GM18867 (cell line): ENCODE results near the gene GAL3ST2.
"Not testable (repeated sequence)": the region's sequence is repeated elsewhere in the genome, so short reads cannot be mapped to it uniquely, and the experiment has no call there.

Experiments
- ATAC-seq: cut with Tn5 transposase; IDR thresholded peaks from one replicate; pipeline ENCODE4 v1.9.1; 2021; ENCODE audit warnings: mild to moderate bottlenecking, moderate library complexity; ENCODE audit not compliant: unreplicated experiment

Gene GAL3ST2

GRCh38 chr2:241776336-241777169 lies at the start of gene GAL3ST2:
TSS of gene GAL3ST2 (plus strand) at chr2:241776822. CDS start at chr2:241776956, 134 bp downstream.
- ATAC-seq: no peak

- no peak for ATAC-seq
These were observed 48.6 kb upstream of the GAL3ST2 start for GRCh38 chr2:241728000-241728399.

- ATAC-seq: no peak
These were observed 48.0 kb upstream of the GAL3ST2 start for GRCh38 chr2:241728627-241729026.

GRCh38 chr2:241729868-241730267 lies 46.8 kb upstream of the GAL3ST2 start:
- no peak for ATAC-seq

- ATAC-seq: no peak
These were observed 45.8 kb upstream of the GAL3ST2 start for GRCh38 chr2:241730671-241731293.

- ATAC-seq: not testable (repeated sequence)
These were observed 44.0 kb upstream of the GAL3ST2 start for GRCh38 chr2:241732513-241733186.

GRCh38 chr2:241733391-241734207 lies 43.0 kb upstream of the GAL3ST2 start:
- ATAC-seq: no peak

- peak; percentile 31 for ATAC-seq
These were observed 42.5 kb upstream of the GAL3ST2 start for GRCh38 chr2:241734208-241734466.

GRCh38 chr2:241734467-241735208 lies 42.0 kb upstream of the GAL3ST2 start, which contains the start of gene D2HGDH:
TSS of gene D2HGDH (plus strand) at chr2:241734630. CDS start at chr2:241735225, 595 bp downstream.
- peak; percentile 80 for ATAC-seq

GRCh38 chr2:241736111-241736510 lies 40.5 kb upstream of the GAL3ST2 start:
- no peak for ATAC-seq

- ATAC-seq: no peak
These were observed 38.5 kb upstream of the GAL3ST2 start for GRCh38 chr2:241738040-241738686.

GRCh38 chr2:241739177-241739576 lies 37.4 kb upstream of the GAL3ST2 start:
- ATAC-seq: no peak

GRCh38 chr2:241739651-241740050 lies 37.0 kb upstream of the GAL3ST2 start:
- no peak for ATAC-seq

- no peak for ATAC-seq
These were observed 35.6 kb upstream of the GAL3ST2 start for GRCh38 chr2:241741016-241741415.

GRCh38 chr2:241742320-241742939 lies 34.2 kb upstream of the GAL3ST2 start:
- ATAC-seq: no peak

GRCh38 chr2:241743008-241743407 lies 33.6 kb upstream of the GAL3ST2 start:
- not testable (repeated sequence) for ATAC-seq

GRCh38 chr2:241743620-241744019 lies 33.0 kb upstream of the GAL3ST2 start:
- no peak for ATAC-seq

GRCh38 chr2:241744028-241744754 lies 32.4 kb upstream of the GAL3ST2 start:
- ATAC-seq: no peak

GRCh38 chr2:241745276-241745675 lies 31.3 kb upstream of the GAL3ST2 start:
- ATAC-seq: no peak
